Hepatocyte (in vitro differentiated cells): ENCODE results near the gene CCR7. TPM values are rescaled to one million over a fixed set of nuclear protein-coding genes. Genes with fewer than 3 reads are reported as not detected.

Source experiments
- DNase-seq: peaks from one replicate; pipeline ENCODE4 v3.0.0-alpha.2; 2016; ENCODE audit warnings: low spot score
- H2AFZ ChIP-seq: fragments of 200-600 bp; sonication (generic); 2 replicates; pipeline ENCODE4 v1.6.0; 2016; ENCODE audit warnings: antibody characterized with exemption, mild to moderate bottlenecking
- H3K27ac ChIP-seq: fragments of 200-600 bp; sonication (generic); 2 replicates; pipeline ENCODE4 v1.5.1; 2016; ENCODE audit warnings: mild to moderate bottlenecking
- H3K27me3 ChIP-seq: fragments of 200-600 bp; sonication (generic); 2 replicates; pipeline ENCODE4 v1.6.1; 2016
- H3K36me3 ChIP-seq: fragments of 200-600 bp; sonication (generic); replicated peaks from 2 replicates; pipeline ENCODE4 v1.5.1; 2016; ENCODE audit warnings: low read depth; ENCODE audit not compliant: insufficient read depth
- H3K4me1 ChIP-seq: fragments of 200-600 bp; sonication (generic); 2 replicates; pipeline ENCODE4 v1.5.1; 2016; ENCODE audit warnings: mild to moderate bottlenecking, moderate library complexity; ENCODE audit not compliant: insufficient read depth
- H3K4me2 ChIP-seq: fragments of 200-600 bp; sonication (generic); 2 replicates; pipeline ENCODE4 v1.6.0; 2016
- H3K4me3 ChIP-seq: fragments of 200-600 bp; sonication (generic); 2 replicates; pipeline ENCODE4 v1.5.1; 2016; ENCODE audit warnings: mild to moderate bottlenecking
- H3K79me2 ChIP-seq: fragments of 200-600 bp; sonication (generic); 2 replicates; pipeline ENCODE4 v1.6.0; 2017; ENCODE audit warnings: mild to moderate bottlenecking
- H3K9me2 ChIP-seq: fragments of 200-600 bp; sonication (generic); replicated peaks from 2 replicates; pipeline ENCODE4 v1.6.0; 2017; ENCODE audit warnings: mild to moderate bottlenecking; ENCODE audit not compliant: insufficient read depth
- H3K9me3 ChIP-seq: fragments of 200-600 bp; sonication (generic); 2 replicates; pipeline ENCODE4 v1.5.1; 2016; ENCODE audit warnings: low read depth, mild to moderate bottlenecking
- H4K20me1 ChIP-seq: fragments of 200-600 bp; sonication (generic); 2 replicates; pipeline ENCODE4 v1.6.0; 2016; ENCODE audit warnings: mild to moderate bottlenecking; ENCODE audit not compliant: insufficient read depth, poor library complexity, severe bottlenecking
- CTCF ChIP-seq: fragments of 200-600 bp; sonication (generic); IDR thresholded peaks from 2 replicates; pipeline ENCODE4 v1.5.1; 2016; ENCODE audit warnings: antibody characterized with exemption, mild to moderate bottlenecking; ENCODE audit not compliant: poor library complexity
- EZH2 ChIP-seq: fragments of 200-600 bp; sonication (generic); IDR thresholded peaks from 2 replicates; pipeline ENCODE4 v1.6.1; 2016; ENCODE audit warnings: antibody characterized with exemption, mild to moderate bottlenecking, borderline replicate concordance
- EZH2phosphoT487 ChIP-seq: fragments of 200-600 bp; sonication (generic); IDR thresholded peaks from one replicate; pipeline ENCODE4 v1.6.1; 2018; ENCODE audit warnings: antibody characterized with exemption, mild to moderate bottlenecking, low read depth, moderate library complexity; ENCODE audit not compliant: unreplicated experiment, severe bottlenecking
- WGBS: methylation state at CpG from one replicate; pipeline ENCODE4 v1.1.6; 2016; ENCODE audit warnings: low lambda C conversion rate; ENCODE audit errors: missing lambda C conversion rate; 5-methylcytosine and 5-hydroxymethylcytosine counted together
- polyA plus RNA-seq: library from polyadenylated mRNA; unstranded; fragments of >200 nt; fragmentation: Nextera tagmentation; extraction: Ambion mirVana; gene quantifications from 2 replicates; pipeline ENCODE4 v1.2.1, GENCODE V29; 2016
- total RNA-seq: library from RNA; depleted of rRNA; stranded (reverse); fragments of >200 nt; gene quantifications from 2 replicates; pipeline ENCODE4 v1.2.3, GENCODE V29; 2014

CCR7 gene
- total and polyA plus RNA-seq, 2 experiments from 2014 or later, result 2.8 to 4.1 TPM

GRCh38 chr17:40580140-40580539 lies 14.9 kb upstream of the CCR7 start:
- Histone ChIP-seq H4K20me1 (no peaks in the 10 kb centered on the region), H3K27me3 (no peaks in the 10 kb centered on the region), H3K9me3 (no peaks in the 10 kb centered on the region), H3K27ac (no peak overlapping the region), H3K4me1 (no peaks in the 10 kb centered on the region), H3K4me3 (no peak overlapping the region), H3K36me3 (no peaks in the 10 kb centered on the region), H3K79me2 (no peaks in the 10 kb centered on the region), H3K9me2 (no peaks in the 10 kb centered on the region), H2AFZ (no peak overlapping the region), H3K4me2 (no peak overlapping the region)
- TF ChIP-seq EZH2phosphoT487 (no peak), EZH2 (no peak), CTCF (no peak)
- DNase-seq, result no peak

GRCh38 chr17:40579471-40579870 lies 14.2 kb upstream of the CCR7 start:
- TF ChIP-seq EZH2phosphoT487, result no peak
- no peak for TF ChIP-seq EZH2
- TF ChIP-seq CTCF, result no peak
- WGBS, result 86% methylated on average over 3 of the region's 3 CpGs
- H3K4me3 ChIP-seq, result no peak overlapping the region
- DNase-seq, result no peak
- no peaks in the 10 kb centered on the region for H3K9me2 ChIP-seq
- no peaks in the 10 kb centered on the region for H3K4me1 ChIP-seq
- H2AFZ ChIP-seq, result no peak overlapping the region
- no peaks in the 10 kb centered on the region for H3K27me3 ChIP-seq
- H3K27ac ChIP-seq, result no peak overlapping the region
- no peaks in the 10 kb centered on the region for H3K9me3 ChIP-seq
- no peaks in the 10 kb centered on the region for H3K36me3 ChIP-seq
- no peak overlapping the region for H3K4me2 ChIP-seq
- no peaks in the 10 kb centered on the region for H4K20me1 ChIP-seq
- H3K79me2 ChIP-seq, result no peaks in the 10 kb centered on the region

- 91% methylated on average over 5 of the region's 5 CpGs for WGBS
- no peaks in the 10 kb centered on the region for H3K4me1 ChIP-seq
- H3K9me2 ChIP-seq, result no peaks in the 10 kb centered on the region
- no peak overlapping the region for H3K27ac ChIP-seq
- no peaks in the 10 kb centered on the region for H4K20me1 ChIP-seq
- no peak overlapping the region for H3K4me3 ChIP-seq
- H3K36me3 ChIP-seq, result no peaks in the 10 kb centered on the region
- H3K79me2 ChIP-seq, result no peaks in the 10 kb centered on the region
- DNase-seq, result no peak
- TF ChIP-seq EZH2phosphoT487 (no peak), EZH2 (no peak), CTCF (no peak)
- H2AFZ ChIP-seq, result no peak overlapping the region
- H3K9me3 ChIP-seq, result no peaks in the 10 kb centered on the region
- no peak overlapping the region for H3K4me2 ChIP-seq
- no peaks in the 10 kb centered on the region for H3K27me3 ChIP-seq
Observed at GRCh38 chr17:40577611-40578065, 12.4 kb upstream of the CCR7 start.

- no peak for DNase-seq
Observed at GRCh38 chr17:40576113-40576740, 11.0 kb upstream of the CCR7 start.

More at GRCh38 chr17:40576113-40576740, 11.0 kb upstream of the CCR7 start:
- Histone ChIP-seq H3K9me3 (no peaks in the 10 kb centered on the region), H3K4me2 (no peak overlapping the region), H2AFZ (no peak overlapping the region), H4K20me1 (no peaks in the 10 kb centered on the region), H3K27me3 (no peaks in the 10 kb centered on the region), H3K79me2 (no peaks in the 10 kb centered on the region), H3K27ac (no peak overlapping the region), H3K9me2 (no peaks in the 10 kb centered on the region), H3K4me3 (no peak overlapping the region), H3K36me3 (no peaks in the 10 kb centered on the region), H3K4me1 (no peaks in the 10 kb centered on the region)
- 77% methylated on average over 5 of the region's 5 CpGs for WGBS
- TF ChIP-seq EZH2 (no peak), EZH2phosphoT487 (no peak), CTCF (no peak)
